Measurements from ENCODE around the gene VARS1.
"Not testable (repeated sequence)": the region's sequence is repeated elsewhere in the genome, so short reads cannot be mapped to it uniquely, and the experiment has no call there.

Gene VARS1

GRCh38 chr6:31821301-31822035 is 25.9 kb upstream of the VARS1 start:
- peak; percentile 18 to 80 (median 70) for DNase-seq

DNA sequence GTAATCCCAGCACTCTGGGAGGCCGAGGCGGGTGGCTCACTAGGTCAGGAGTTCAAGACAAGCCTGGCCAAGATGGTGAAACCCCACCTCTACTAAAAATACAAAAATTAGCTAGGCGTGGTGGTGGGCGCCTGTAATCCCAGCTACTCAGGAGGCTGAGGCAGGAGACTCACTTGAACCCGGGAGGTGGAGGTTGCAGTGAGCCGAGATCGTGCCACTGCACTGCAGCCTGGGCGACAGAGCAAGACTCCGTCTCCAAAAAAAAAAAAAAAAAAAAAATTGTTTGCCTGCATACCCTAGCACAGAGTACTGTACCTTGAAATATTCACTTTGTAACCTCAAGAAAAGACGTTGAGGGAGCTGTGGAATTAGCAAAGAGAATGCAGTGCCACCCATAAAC is 24.8 kb upstream of the VARS1 start:
- not testable (repeated sequence) for DNase-seq

DNA sequence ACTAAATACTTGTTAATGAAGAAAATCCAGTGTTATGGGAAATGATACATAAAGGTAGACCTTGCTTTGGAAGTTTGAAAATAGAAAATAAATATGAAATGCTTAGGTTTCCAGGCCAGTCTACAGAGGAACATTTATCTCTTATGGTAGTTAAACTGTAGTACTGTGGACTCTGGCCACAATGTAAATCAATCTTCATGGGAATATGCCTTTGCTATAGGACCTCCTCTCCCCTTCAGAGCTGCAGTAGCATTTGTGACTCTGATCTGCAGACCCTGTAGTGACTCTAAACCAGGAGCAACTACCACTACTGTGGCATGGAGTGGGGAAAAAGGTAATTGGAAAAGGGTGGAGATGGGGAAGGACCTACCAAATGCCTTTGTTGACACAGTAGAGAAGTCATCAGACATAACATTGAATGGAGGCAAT is 24.3 kb upstream of the VARS1 start:
- DNase-seq = no peak

- not testable (repeated sequence) for DNase-seq
These were observed 22.5 kb upstream of the VARS1 start for GRCh38 chr6:31817929-31818511.

- peak in 1 of 3 experiments; percentile 12 for DNase-seq
These were observed 21.8 kb upstream of the VARS1 start for GRCh38 chr6:31817133-31817928.

- DNase-seq = peak; percentile 94 to 99 (median 95)
These were observed 19.7 kb upstream of the VARS1 start, which contains the start of the genes HSPA1A and HSPA1L for GRCh38 chr6:31815025-31815838. Gene HSPA1A, plus strand, starts transcription at chr6:31815543. Its CDS starts 214 bp downstream, at chr6:31815757. Gene HSPA1L, minus strand, starts transcription at chr6:31815283. Its CDS starts 3,311 bp downstream, at chr6:31811972.

GRCh38 chr6:31814677-31815024 is 19.1 kb upstream of the VARS1 start:
- peak; percentile 83 to 96 (median 90) for DNase-seq

- DNase-seq = no peak
These were observed 17.9 kb upstream of the VARS1 start for GRCh38 chr6:31813465-31813849.

GRCh38 chr6:31811645-31812044 is 16.1 kb upstream of the VARS1 start:
- DNase-seq = no peak

DNA sequence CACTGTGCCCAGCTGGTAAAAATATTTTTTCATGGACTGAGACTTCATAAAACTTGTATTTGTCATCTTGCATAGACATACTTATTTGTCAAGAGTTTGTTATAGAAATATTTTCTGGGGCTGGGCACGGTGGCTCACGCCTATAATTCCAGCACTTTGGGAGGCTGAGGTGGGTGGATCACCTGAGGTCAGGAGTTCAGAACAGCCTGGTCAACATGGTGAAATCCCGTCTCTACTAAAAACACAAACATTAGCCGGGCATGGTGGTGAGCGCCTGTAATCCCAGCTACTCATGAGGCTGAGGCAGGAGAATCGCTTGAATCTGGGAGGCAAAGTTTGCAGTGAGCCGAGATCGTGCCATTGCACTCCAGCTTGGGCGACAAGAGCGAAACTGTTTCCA is 13.0 kb upstream of the VARS1 start:
- not testable (repeated sequence) for DNase-seq

DNA sequence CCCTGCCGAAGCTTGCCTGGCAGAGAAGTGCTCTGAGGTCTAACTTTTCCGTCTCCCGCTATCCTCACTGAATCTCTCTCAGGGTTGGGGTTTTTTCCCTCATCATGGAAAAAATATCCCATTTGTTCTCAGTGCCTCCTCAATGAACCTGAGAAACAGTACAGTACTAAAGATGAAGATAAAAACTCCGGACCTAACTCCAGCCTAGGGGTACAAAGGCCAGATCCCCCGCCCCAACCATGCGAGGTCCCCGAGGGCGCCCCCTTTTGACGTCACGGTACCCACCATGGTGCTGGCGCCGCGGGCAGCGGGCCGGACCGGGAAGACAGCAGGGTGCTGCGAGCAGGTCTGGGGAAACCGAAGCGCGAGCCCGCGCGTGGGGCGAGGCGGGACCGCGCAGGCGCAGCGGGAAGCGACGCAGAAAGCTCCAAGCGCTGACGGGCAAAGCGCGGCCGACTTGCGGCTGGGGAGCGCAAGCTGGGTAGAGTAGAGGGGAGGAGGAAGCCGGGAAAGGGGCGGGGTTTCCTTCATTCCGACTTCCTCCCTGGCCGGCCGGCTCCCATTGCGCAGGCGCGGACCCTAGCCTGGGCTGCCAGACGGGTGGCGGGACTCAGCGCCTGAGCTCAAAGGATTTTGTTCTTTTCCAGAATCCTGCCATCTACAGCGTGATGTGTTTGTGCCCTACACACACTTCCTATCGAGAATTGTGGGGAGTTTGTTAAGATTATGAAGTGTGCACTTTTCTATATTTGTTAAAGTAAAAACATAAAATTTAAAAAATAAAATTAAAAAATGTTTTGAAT is 11.1 kb upstream of the VARS1 start, which contains the start of gene LSM2:
Gene LSM2 (minus strand): TSS at position 497 of the 803 bp plus-strand sequence. CDS start 209 bp downstream, at position 288.
- DNase-seq = peak; percentile 94 to 98 (median 95)

DNA sequence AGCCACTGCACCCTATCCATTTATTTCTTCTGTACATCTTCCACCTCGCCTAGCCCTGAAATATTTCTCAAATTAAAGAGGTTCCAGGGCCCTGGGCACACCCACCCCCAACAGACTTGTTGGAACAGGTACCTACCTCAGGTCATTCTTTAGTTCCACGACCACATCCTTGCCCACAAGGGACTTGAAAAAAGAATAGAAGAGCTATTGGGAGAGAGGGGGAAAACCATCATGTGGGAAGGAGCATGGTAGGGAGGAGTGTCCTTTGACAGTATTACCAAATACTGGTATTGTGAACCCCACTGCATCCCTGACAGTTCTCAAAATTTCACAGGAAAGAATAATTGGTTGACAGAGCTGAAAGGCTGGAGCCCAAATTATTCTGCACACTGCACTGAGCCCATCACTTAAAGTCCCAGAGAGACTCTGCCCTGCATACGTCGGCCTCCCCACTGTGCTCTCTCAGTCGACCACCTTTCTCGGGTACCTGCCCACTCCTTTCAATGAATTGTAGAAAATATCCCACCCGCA is 10.5 kb upstream of the VARS1 start:
- no peak for DNase-seq

- not testable (repeated sequence) for DNase-seq
These were observed 5.7 kb upstream of the VARS1 start for GRCh38 chr6:31801031-31801927.

DNA sequence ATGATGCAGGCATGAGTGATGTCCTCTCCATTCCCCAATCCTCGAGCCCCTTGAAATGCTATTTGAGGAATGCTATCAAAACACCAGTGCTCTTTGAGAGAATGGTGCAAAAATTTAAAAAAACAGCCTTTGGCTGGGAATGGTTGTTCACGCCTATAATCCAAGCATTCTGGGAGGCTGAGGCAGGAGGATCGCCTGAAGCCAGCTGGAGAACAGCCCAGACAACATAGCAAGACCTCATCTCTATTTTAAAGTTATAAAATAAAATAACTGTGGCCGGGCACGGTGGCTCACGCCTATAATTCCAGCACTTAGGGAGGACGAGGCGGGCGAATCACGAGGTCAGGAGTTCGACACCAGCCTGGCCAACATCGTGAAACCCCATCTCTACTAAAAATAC is 4.2 kb upstream of the VARS1 start:
- DNase-seq = no peak

DNA sequence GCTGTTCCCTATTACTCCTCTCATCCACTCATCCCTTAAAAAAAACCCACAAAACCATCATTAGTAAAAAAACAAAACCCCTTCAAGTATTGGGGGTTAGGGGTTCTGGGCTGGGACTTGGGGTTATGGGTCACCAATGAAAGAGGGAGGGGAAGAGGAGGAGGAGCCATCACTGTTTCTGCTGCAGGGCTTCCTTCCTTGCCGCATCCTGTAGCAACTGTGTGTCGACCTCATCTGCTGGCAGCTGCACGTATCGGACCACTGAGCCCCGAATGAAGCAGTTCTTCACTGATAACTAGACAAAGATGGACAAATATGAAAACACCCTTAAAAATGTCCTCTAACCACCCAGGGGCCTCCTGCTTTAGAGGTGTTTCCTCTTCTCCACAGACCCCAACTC is 2.0 kb upstream of the VARS1 start:
- no peak for DNase-seq

DNA sequence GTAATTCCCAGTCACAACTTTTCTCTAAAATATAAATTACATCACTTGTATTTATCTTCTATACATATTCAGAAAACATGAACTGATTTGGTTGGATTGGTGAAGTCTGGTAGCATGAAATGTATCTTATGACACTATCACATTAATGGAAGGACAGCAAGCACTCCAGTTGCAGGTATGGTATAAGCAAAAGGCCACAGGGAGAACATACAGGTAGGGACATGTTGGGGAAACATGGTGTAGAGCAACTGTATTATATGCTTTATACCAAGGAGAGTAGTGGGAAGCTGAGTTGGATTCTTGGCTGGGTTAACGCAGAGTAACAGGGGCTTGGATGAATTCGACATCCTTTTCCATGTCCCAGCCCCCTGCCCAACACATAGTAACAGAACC is 1.4 kb upstream of the VARS1 start:
- no peak for DNase-seq

DNA sequence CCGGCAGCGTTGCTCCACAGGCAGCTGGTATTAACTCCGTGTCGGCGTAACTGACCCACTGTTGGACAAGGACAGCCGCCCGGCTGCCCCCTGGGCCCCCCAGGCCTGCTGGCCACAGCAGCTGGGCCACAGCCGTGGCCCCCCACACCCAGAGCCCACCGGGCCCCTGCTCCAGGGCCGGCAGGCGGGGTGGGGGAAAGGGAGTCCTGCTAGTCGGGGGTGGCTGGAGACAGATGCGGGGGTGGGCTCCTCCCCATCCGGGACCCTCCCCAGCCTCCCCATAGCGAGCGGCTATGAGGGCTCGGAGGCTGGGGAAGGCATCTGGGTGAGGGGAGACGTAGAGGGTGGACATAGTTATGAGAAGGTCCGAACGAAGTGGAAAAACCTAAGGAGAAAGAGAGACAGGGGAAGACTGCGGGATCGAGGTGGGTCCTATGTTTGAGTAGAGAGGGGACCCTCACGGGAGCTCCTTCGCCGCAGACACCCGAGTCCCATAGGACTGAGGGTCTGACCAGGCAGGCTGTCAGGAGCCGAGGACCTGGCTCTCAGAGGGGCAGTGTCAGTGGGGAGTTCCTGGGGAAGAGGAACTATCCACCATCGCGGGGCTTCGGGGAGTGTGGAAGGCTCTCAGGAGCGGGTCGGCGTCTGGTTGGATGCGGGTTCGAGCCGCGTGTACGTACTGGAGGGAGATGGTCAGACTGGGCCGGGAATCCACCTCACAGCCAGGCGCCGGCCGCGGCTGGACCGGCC is 511 bp downstream of the VARS1 start:
- DNase-seq = no peak

DNA sequence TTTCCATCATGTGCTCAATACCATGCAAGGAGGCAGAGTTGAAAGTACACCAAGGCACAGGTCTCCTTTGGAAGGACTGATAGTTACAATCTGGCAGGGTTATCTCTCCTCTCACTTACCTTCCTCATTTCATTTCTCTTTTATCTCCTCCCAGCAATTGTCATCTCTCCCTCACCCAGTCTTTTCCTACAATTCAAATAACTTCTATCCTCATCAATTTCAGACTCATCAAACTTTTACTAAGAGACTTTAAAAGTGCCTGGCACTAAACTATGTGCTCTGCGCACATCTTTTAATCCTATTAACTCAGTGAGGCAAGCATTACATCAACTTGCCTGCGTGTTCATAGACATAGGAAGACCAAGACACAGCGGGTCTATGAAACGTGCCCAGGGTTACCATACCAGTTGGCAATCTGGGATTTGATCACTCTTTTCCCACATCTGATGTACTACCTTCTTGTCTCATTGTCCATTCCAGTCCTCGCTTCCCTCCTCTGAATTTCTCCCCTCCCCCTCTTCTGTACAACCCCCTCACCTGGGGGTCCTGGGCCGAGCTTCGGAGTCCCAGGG is 1.2 kb downstream of the VARS1 start:
- peak in 1 of 3 experiments; percentile 5 for DNase-seq

- DNase-seq = not testable (repeated sequence)
These were observed 1.7 kb downstream of the VARS1 start for GRCh38 chr6:31793927-31794245.

Data from NCI-H1417 (cell line).